Measurements from ENCODE around the gene SHROOM3.
"Not testable (repeated sequence)": the region's sequence is repeated elsewhere in the genome, so short reads cannot be mapped to it uniquely, and the experiment has no call there.

SHROOM3 gene

DNA sequence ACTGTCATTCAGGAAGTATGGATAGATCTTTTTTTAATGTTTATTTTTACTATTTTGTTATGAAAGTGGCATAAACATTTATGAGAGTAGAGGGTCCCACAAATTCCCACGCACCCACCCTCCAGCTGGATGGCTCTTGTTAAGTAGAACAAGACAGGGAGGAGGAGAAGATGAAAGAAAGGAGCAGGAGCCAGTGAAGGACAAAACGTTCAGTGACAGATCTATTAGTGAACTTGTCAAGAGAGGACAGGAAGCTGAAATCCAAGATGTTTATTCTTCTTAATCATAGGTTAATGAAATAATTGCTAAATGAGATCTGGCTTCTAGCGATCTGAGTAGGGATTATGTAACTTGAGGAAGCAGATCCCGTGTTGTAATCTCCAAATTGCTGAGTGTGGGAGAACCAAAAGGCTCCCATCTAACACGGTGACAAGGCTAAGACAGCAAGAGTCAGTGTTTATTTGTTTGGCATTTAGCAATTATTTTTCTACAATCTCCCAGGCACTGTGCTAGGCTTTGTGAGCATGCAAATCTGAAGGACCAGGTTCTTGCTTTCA is 162.5 kb downstream of the SHROOM3 start:
- no peak for DNase-seq

DNA sequence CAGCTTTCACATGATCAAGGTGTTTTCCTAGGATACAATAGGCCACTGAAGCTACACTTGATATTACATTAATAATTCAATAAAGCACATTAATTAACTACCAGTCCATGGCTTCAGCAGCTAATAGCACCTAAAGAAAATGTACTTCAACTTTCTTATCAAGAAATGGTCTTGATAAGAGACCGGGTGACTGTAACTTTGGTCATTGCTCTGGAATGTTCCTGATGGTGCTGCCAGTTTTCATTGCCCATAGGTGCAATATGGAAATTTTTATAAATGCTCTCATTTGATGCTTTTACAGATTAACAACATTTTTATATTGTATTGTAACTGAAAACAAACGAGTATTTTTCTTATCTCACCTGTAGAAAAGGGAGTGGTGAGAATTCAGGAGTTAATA is 165.4 kb downstream of the SHROOM3 start:
- no peak for DNase-seq

DNA sequence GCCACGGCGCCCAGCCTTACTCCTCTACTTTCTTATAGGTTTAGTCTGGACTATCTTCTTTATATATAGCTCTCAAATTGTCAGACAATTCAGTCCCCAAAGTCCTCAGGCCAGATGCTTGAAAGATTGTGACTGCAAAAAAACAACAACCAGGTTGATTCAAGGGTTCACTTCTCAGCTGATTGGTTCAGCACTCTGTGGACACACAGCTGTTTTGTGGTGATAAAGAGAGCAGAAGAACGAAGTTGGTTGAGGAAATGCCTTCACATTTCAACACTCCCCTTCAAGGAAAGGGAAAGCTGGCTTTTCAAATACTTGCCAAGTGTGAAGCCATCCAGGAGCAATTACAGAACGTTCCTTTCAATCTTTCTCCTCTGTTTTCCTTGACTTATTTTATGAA is 166.8 kb downstream of the SHROOM3 start:
- no peak for DNase-seq

DNA sequence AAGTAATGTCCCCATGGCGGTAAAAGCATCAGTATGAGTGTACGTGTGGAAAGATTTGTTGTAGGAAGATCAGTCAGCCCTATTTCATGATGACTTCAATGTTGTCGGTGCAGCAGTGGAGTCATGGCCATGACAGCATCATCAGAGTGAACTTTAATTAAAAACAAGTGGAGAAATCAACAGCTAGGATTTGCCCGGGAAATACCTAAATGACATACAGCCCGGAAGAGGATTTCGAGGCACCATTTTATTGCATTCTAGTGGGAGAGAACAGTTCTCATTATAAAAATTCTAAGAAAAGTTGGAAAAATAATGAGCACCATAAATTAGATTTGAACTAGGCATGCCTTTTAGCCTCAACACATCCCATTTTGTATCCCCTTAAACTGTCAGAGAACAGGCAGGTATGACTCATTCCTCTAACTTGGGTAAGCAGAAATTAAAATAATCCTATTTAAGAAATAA is 170.1 kb downstream of the SHROOM3 start:
- no peak for DNase-seq

- DNase-seq: no peak
Observed at GRCh38 chr4:76606645-76607265, 171.7 kb downstream of the SHROOM3 start.

DNA sequence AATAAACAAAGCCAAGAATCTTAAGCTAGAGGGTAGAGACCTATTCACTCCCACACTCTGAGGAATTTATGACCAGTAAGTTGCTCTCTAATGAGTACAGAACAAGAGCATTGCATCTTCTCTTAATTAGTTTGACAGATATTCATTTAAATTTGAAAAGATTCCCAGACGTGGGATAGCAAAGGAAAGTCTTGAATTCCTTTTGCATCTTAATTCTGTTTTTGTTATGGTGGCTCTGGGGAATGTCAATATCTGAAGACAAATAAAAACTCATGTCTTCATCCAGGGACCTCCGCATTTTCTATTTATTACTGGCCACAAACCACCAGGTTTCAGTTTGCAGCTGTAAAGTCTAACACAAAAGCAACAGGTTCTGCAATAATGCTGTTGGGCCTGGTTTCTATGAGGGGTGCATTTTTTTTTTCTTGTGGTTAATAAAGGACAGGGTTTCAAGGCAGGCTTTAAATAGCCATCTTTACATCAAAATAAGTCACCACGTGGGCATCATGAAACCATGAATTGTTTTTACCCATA is 172.3 kb downstream of the SHROOM3 start:
- DNase-seq: no peak

- DNase-seq: no peak
Observed at GRCh38 chr4:76607846-76608245, 172.8 kb downstream of the SHROOM3 start.

DNA sequence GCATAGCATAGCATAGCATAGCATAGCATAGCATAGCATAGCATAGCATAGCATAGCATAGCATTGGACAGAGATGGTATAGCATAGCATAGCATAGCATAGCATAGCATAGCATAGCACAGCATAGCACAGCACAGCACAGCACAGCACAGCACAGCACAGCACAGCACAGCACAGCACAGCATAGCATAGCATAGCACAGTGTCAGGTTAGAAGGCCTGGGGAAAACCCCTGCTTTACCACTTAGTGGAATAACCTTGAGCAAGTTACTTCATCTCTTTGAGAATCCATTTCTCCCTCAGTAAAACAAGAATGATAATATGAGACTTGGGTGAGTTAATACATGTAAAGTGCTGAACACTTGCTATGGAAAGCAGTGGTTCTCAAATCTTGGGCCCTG is 173.5 kb downstream of the SHROOM3 start:
- not testable (repeated sequence) for DNase-seq

GRCh38 chr4:76610751-76611547 is 175.9 kb downstream of the SHROOM3 start:
- no peak for DNase-seq

DNA sequence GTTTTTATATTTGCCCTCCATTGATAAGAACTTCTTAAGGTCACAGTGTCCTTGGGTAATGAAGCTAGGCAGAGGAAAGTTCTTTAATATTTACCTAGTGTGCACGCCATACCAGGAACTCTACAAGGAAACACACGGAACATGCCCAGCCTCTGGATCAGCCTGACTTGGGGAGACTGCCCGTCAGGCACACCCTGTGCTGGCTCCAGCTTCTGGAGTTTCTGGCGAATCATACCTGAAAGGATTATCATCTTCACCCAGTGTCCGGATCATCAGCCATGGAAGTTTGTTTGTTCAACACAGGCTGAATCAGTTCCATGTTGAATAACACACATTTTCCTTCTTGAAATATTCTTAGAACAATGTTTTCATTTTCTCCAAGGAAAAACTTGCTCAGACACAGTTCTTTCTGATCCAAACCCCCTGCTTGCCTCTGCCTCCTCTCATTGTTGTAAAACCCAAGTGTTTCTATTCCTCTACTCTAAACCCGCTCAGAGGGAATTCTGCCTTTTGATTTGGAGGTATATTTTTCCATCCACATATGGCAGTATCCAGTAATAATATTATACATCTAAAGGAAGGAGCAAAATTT is 176.7 kb downstream of the SHROOM3 start:
- DNase-seq: no peak

DNA sequence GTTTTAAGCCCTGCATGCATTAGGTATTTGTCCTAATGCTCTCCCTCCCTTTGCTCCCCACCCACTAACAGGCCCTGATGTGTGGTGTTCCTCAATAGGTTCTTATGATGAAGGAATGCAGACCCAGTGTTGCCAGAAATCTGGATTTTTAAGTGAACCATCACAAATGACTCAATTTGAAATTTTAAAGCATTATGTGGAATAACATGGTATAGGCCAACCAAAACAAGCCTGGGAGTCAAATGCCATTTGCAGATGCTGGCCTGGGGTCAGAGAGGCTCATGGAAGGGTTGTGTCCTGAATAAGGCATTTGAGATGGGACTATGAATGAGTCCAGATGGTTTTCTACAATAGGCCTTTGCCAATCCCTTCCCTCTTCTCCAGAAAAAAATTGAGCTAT is 179.6 kb downstream of the SHROOM3 start:
- DNase-seq: no peak

DNA sequence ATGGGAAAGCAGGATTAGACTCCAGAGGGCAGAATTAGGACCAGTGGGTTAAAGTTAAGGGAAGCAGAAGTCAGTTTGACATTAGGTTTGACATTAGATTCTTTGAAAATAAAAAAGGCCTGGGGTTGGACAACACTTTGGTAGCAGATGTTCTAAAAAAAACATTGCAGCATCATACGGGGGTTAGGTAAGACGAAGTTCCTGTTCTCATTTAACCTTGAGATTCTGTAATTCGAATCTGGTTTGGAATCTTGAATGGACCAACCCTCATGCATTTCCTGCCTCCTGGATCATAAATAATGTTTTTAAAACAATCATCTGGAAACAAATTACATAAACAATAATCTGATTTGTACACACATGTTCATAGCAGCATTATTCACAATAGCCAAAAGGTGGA is 181.0 kb downstream of the SHROOM3 start:
- DNase-seq: no peak

DNA sequence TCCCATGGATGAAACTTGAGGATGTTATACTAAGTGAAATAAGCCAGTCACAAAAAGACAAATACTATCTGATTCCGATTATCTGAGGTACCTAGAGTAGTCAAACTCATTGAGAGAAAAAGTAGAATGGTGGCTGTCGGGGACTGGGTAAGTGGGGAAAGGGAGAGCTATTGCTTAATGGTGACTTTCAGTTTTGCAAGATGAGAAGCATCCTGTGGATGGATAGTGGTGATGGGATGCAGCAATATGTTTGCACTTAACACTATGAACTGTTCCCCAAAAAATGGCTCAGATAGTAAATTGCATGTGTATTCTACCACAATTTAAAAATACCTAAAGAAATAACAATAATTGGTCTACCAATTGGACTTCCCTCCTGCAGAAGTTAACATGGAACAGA is 181.5 kb downstream of the SHROOM3 start:
- no peak for DNase-seq

- no peak for DNase-seq
Observed at GRCh38 chr4:76620723-76621468, 185.9 kb downstream of the SHROOM3 start.

- no peak for DNase-seq
Observed at GRCh38 chr4:76622126-76622525, 187.1 kb downstream of the SHROOM3 start.

GRCh38 chr4:76622717-76623116 is 187.7 kb downstream of the SHROOM3 start:
- no peak for DNase-seq

DNA sequence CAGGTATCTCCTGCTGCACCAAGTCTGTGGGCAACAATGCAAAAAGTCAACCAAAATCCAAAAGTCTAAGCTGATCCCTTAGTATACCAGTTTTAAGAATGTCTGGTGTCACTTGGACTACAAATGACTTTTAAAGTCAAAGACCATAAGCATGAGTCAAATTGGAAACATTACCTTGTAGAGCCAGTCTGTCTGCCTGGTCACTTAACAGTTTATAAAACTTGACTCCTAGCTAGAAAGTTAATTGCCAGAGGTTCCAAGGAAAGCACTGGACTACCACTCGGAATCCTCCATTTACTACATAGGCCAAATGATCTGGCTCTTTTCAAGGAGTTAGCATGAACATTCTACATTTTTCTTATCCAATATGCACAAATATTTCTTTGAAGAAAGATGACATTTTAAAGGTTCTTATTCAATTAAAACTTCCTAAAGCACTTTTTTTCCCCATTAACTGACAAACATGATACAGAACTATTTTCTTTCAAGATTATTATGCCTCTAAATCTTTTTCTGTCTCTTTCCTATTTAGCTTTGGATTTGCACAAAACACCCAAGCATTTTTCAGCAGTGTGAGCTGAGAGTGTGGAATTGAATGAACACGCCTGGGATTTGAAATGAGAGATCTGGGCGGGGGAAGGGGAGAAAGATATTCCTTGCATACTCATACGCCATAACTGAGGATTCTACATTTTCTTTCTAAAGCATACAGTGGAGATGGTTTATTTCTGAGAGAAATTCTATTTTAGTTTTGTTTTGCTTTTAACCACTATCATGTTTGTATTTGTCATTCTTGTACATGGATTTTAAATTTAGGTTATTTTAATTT is 188.4 kb downstream of the SHROOM3 start:
- no peak for DNase-seq

- no peak for DNase-seq
Observed at GRCh38 chr4:76624241-76624681, 189.2 kb downstream of the SHROOM3 start.

- DNase-seq: no peak
Observed at GRCh38 chr4:76624931-76625715, 190.1 kb downstream of the SHROOM3 start.

GRCh38 chr4:76626686-76627465 is 191.8 kb downstream of the SHROOM3 start:
- DNase-seq: no peak
